HFFc6 (cell line): ENCODE data around the gene TSGA10IP. TPM values are rescaled to one million over a fixed set of nuclear protein-coding genes. Genes with fewer than 3 reads are reported as not detected.

Experiments used
- DNase-seq: peaks from one replicate; pipeline ENCODE4 v3.0.0-alpha.2; 2018
- H3K27ac Mint-ChIP-seq: 2 replicates; pipeline ENCODE4 v1.8.0; 2020; ENCODE audit warnings: mild to moderate bottlenecking, mixed read lengths
- H3K27me3 Mint-ChIP-seq: 2 replicates; pipeline ENCODE4 v1.8.0; 2021; ENCODE audit warnings: mild to moderate bottlenecking, moderate library complexity, mixed read lengths; ENCODE audit not compliant: insufficient read depth
- H3K36me3 Mint-ChIP-seq: 2 replicates; pipeline ENCODE4 v1.8.0; 2021; ENCODE audit warnings: low read depth, mixed read lengths
- H3K4me1 Mint-ChIP-seq: 2 replicates; pipeline ENCODE4 v1.8.0; 2020; ENCODE audit warnings: low read depth, mixed read lengths
- H3K4me3 Mint-ChIP-seq: 2 replicates; pipeline ENCODE4 v1.8.0; 2020; ENCODE audit warnings: mild to moderate bottlenecking, moderate library complexity, mixed read lengths
- H3K9me3 Mint-ChIP-seq: 2 replicates; pipeline ENCODE4 v1.8.0; 2020; ENCODE audit warnings: mild to moderate bottlenecking, mixed read lengths
- CTCF ChIP-seq: fragments of 200-600 bp; sonication (generic); IDR thresholded peaks from 2 replicates; pipeline ENCODE4 v1.5.0; 2021; ENCODE audit warnings: antibody characterized with exemption, mild to moderate bottlenecking
- total RNA-seq, 6 experiments: library from RNA; stranded (reverse); fragmentation: NEBNext Ultra II Directional; extraction: Animal tissue kit (Norgen Biotek cat#: 25700); gene quantifications; 2 replicates in 1 of 6; 3 replicates in 5 of 6; pipeline ENCODE4 v1.2.3, GENCODE V29; 2021

The TSGA10IP gene
- total RNA-seq, 6 experiments from 2014 or later, result 0.23 TPM; not detected in 5

GRCh38 chr11:65919141-65919572 lies 26.1 kb upstream of the TSGA10IP start, which contains the start of gene DRAP1:
TSS of gene DRAP1 (plus strand) at chr11:65919426. CDS start at chr11:65919502, 76 bp downstream.
- no peaks in the 10 kb centered on the region for H3K9me3 Mint-ChIP-seq
- peaks cover 4% of the 10 kb centered on the region for H3K27me3 Mint-ChIP-seq
- peak within 1 kb of the TSS; percentile 88 for H3K27ac Mint-ChIP-seq
- DNase-seq, result peak; percentile 97
- H3K4me3 Mint-ChIP-seq, result peak within 1 kb of the TSS; percentile 94
- H3K36me3 Mint-ChIP-seq, result peaks cover 46% of the 10 kb centered on the region
- no peak for TF ChIP-seq CTCF
- peaks cover 48% of the 10 kb centered on the region for H3K4me1 Mint-ChIP-seq

GRCh38 chr11:65919573-65920371 lies 25.5 kb upstream of the TSGA10IP start:
- no peak for DNase-seq
- peak overlapping the region; percentile 94 for H3K4me3 Mint-ChIP-seq
- peak overlapping the region; percentile 81 for H3K27ac Mint-ChIP-seq
- H3K4me1 Mint-ChIP-seq, result peaks cover 42% of the 10 kb centered on the region
- peaks cover 48% of the 10 kb centered on the region for H3K36me3 Mint-ChIP-seq
- H3K27me3 Mint-ChIP-seq, result peaks cover 4% of the 10 kb centered on the region
- no peaks in the 10 kb centered on the region for H3K9me3 Mint-ChIP-seq
- no peak for TF ChIP-seq CTCF

- peaks cover 4% of the 10 kb centered on the region for H3K27me3 Mint-ChIP-seq
- peak overlapping the region; percentile 81 for H3K27ac Mint-ChIP-seq
- peak overlapping the region; percentile 94 for H3K4me3 Mint-ChIP-seq
- no peak for TF ChIP-seq CTCF
- DNase-seq, result no peak
- H3K4me1 Mint-ChIP-seq, result peaks cover 36% of the 10 kb centered on the region
- H3K9me3 Mint-ChIP-seq, result no peaks in the 10 kb centered on the region
- H3K36me3 Mint-ChIP-seq, result peaks cover 50% of the 10 kb centered on the region
Measured at GRCh38 chr11:65920372-65920802, 24.9 kb upstream of the TSGA10IP start.

- Mint-ChIP-seq H3K27me3 (peaks cover 4% of the 10 kb centered on the region), H3K9me3 (no peaks in the 10 kb centered on the region), H3K4me3 (peak overlapping the region; percentile 94), H3K27ac (peak overlapping the region; percentile 81; the same call in 1 of the 2 replicates), H3K4me1 (peaks cover 30% of the 10 kb centered on the region), H3K36me3 (peaks cover 50% of the 10 kb centered on the region)
- no peak for TF ChIP-seq CTCF
- DNase-seq, result no peak
Measured at GRCh38 chr11:65921033-65921555, 24.2 kb upstream of the TSGA10IP start.

GRCh38 chr11:65921876-65922275 lies 23.4 kb upstream of the TSGA10IP start:
- peaks cover 4% of the 10 kb centered on the region for H3K27me3 Mint-ChIP-seq
- H3K4me3 Mint-ChIP-seq, result peak overlapping the region; percentile 94
- H3K36me3 Mint-ChIP-seq, result peaks cover 44% of the 10 kb centered on the region
- no peak overlapping the region; the same call in 1 of the 2 replicates for H3K27ac Mint-ChIP-seq
- TF ChIP-seq CTCF, result no peak
- H3K9me3 Mint-ChIP-seq, result no peaks in the 10 kb centered on the region
- DNase-seq, result no peak
- H3K4me1 Mint-ChIP-seq, result peaks cover 22% of the 10 kb centered on the region
